NCI-H460 (cell line): ENCODE measurements around the gene PRSS8. TPM values are rescaled to one million over a fixed set of nuclear protein-coding genes. Genes with fewer than 3 reads are reported as not detected.
"Not testable (repeated sequence)": the region's sequence is repeated elsewhere in the genome, so short reads cannot be mapped to it uniquely, and the experiment has no call there.

Source experiments
- DNase-seq: peaks from one replicate; pipeline ENCODE4 v3.0.0-alpha.2; 2016; ENCODE audit warnings: low read depth; ENCODE audit errors: extremely low read depth
- polyA plus RNA-seq: library from polyadenylated mRNA; depleted of rRNA; stranded (reverse); fragments of >200 nt; gene quantifications from 2 replicates; pipeline ENCODE4 v1.2.3, GENCODE V29; 2014; cell fraction: nucleus; rRNA removed
- total RNA-seq: library from RNA; depleted of rRNA; stranded (reverse); fragments of >200 nt; shearing (Covaris generic); gene quantifications from 2 replicates; pipeline ENCODE4 v1.2.3, GENCODE V29; 2014; rRNA removed

The PRSS8 gene
- not detected in 2 replicates for total RNA-seq
- not detected in 2 replicates for polyA plus RNA-seq

- DNase-seq = no peak
Observed at GRCh38 chr16:31135535-31136286, at the start of gene PRSS8. TSS of gene PRSS8 (minus strand) at chr16:31135727. CDS start at chr16:31135498, 229 bp downstream.

GRCh38 chr16:31184888-31185287, 49.4 kb upstream of the PRSS8 start:
- no peak for DNase-seq

- DNase-seq = no peak
Observed at GRCh38 chr16:31183432-31184428, 48.2 kb upstream of the PRSS8 start.

- DNase-seq = no peak
Observed at GRCh38 chr16:31182391-31182790, 46.9 kb upstream of the PRSS8 start.

- no peak for DNase-seq
Observed at GRCh38 chr16:31181102-31181830, 45.7 kb upstream of the PRSS8 start.

GRCh38 chr16:31179747-31180459, 44.4 kb upstream of the PRSS8 start, which contains the start of gene FUS:
TSS of gene FUS (plus strand) at chr16:31180139. CDS start at chr16:31180215, 76 bp downstream.
- peak; percentile 87 for DNase-seq

GRCh38 chr16:31179219-31179746, 43.8 kb upstream of the PRSS8 start:
- DNase-seq = no peak

GRCh38 chr16:31177136-31177535, 41.6 kb upstream of the PRSS8 start:
- DNase-seq = no peak

GRCh38 chr16:31170048-31170447, 34.5 kb upstream of the PRSS8 start:
- not testable (repeated sequence) for DNase-seq

- no peak for DNase-seq
Observed at GRCh38 chr16:31168848-31169247, 33.3 kb upstream of the PRSS8 start.

- DNase-seq = no peak
Observed at GRCh38 chr16:31167315-31167714, 31.8 kb upstream of the PRSS8 start.

- no peak for DNase-seq
Observed at GRCh38 chr16:31157136-31157535, 21.6 kb upstream of the PRSS8 start.

- not testable (repeated sequence) for DNase-seq
Observed at GRCh38 chr16:31150976-31151375, 15.4 kb upstream of the PRSS8 start.

- no peak for DNase-seq
Observed at GRCh38 chr16:31149894-31150890, 14.7 kb upstream of the PRSS8 start, which contains the start of gene PRSS36. TSS of gene PRSS36 (minus strand) at chr16:31150066. CDS start at chr16:31150035, 31 bp downstream.

- no peak for DNase-seq
Observed at GRCh38 chr16:31149332-31149731, 13.8 kb upstream of the PRSS8 start.

GRCh38 chr16:31148896-31149295, 13.4 kb upstream of the PRSS8 start:
- DNase-seq = no peak

GRCh38 chr16:31148281-31148728, 12.8 kb upstream of the PRSS8 start:
- DNase-seq = no peak

- DNase-seq = no peak
Observed at GRCh38 chr16:31147574-31147973, 12.0 kb upstream of the PRSS8 start.
